ENCODE measurements around the gene ANGEL2.

DNA sequence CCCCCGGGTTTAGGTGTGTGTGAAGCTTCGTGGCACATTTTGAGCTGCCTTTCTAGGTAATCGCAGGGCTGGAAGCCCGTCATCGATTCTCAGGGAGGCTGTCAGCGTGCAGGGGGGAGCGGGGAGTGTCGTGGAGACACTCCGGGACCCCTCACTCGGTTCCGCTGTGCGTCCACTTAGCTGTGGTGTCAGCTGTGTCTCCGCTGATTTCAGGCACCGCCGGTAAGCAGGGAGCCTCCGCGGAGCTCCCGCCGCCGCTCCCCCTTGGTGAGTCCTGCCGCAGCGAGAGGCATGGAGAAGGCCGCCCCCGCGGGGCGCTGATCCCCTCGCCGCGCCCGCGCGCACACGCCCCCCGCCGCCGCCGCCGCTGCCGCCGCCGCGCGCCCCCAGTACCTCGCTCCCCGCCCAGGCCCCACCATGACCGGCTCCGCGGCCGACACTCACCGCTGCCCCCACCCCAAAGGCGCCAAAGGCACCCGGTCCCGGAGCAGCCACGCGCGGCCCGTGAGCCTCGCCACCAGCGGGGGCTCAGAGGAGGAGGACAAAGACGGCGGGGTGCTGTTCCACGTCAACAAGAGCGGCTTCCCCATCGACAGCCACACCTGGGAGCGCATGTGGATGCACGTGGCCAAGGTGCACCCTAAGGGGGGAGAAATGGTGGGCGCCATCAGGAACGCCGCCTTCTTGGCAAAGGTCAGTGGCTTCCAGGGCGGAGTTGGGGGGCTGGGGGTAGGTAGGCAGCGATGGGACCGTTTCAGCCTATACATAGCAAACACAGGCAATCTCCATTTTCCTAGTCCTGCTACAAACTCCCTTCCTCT lies 64.3 kb downstream of the ANGEL2 start:
- no peak for TF ChIP-seq ZNF70 (CRISPR knock-in tag; IDR thresholded peaks at IDR 0.05)
- no peak for TF ChIP-seq ISL1 (CRISPR knock-in tag; IDR thresholded peaks at IDR 0.05)
- TF ChIP-seq POU6F1 (CRISPR knock-in tag; IDR thresholded peaks at IDR 0.05; ENCODE audit: borderline replicate concordance, low read depth), result no peak
- no peak for TF ChIP-seq ARNTL (CRISPR knock-in tag; IDR thresholded peaks at IDR 0.05; ENCODE audit: borderline replicate concordance, low read depth)
- TF ChIP-seq ZFP30 (CRISPR knock-in tag; IDR thresholded peaks at IDR 0.05), result no peak
